RPMI8226 (cell line): ENCODE measurements around the gene TMEM212.

Source experiments
- DNase-seq: peaks from one replicate; pipeline ENCODE4 v3.0.0-alpha.2; 2015

TMEM212 gene

GRCh38 chr3:171842864-171843518, at the start of gene TMEM212:
Gene TMEM212, plus strand, starts transcription at chr3:171843349. Its CDS starts 35 bp downstream, at chr3:171843384.
- DNase-seq, result no peak

- no peak for DNase-seq
Measured at GRCh38 chr3:171796625-171797264, 46.4 kb upstream of the TMEM212 start.

GRCh38 chr3:171797265-171797679, 45.9 kb upstream of the TMEM212 start:
- DNase-seq, result no peak

- no peak for DNase-seq
Measured at GRCh38 chr3:171797873-171798272, 45.3 kb upstream of the TMEM212 start.

GRCh38 chr3:171799501-171799900, 43.6 kb upstream of the TMEM212 start:
- DNase-seq, result no peak

GRCh38 chr3:171801738-171802589, 41.2 kb upstream of the TMEM212 start:
- no peak for DNase-seq

GRCh38 chr3:171802590-171802956, 40.6 kb upstream of the TMEM212 start:
- no peak for DNase-seq

- no peak for DNase-seq
Measured at GRCh38 chr3:171803044-171803443, 40.1 kb upstream of the TMEM212 start.

- no peak for DNase-seq
Measured at GRCh38 chr3:171804618-171805389, 38.3 kb upstream of the TMEM212 start.

- no peak for DNase-seq
Measured at GRCh38 chr3:171805687-171806086, 37.5 kb upstream of the TMEM212 start.

GRCh38 chr3:171806200-171807128, 36.7 kb upstream of the TMEM212 start:
- no peak for DNase-seq

GRCh38 chr3:171807129-171807675, 35.9 kb upstream of the TMEM212 start:
- DNase-seq, result no peak

- no peak for DNase-seq
Measured at GRCh38 chr3:171807806-171808205, 35.3 kb upstream of the TMEM212 start.

GRCh38 chr3:171809611-171809860, 33.6 kb upstream of the TMEM212 start:
- DNase-seq, result no peak

- DNase-seq, result peak; percentile 48
Measured at GRCh38 chr3:171809861-171810628, 33.1 kb upstream of the TMEM212 start, which contains the start of gene PLD1. Gene PLD1, minus strand, starts transcription at chr3:171810483. Its CDS starts 72,432 bp downstream, at chr3:171738051.

GRCh38 chr3:171810629-171811294, 32.4 kb upstream of the TMEM212 start:
- DNase-seq, result no peak

GRCh38 chr3:171811295-171811912, 31.7 kb upstream of the TMEM212 start:
- no peak for DNase-seq

- DNase-seq, result no peak
Measured at GRCh38 chr3:171811913-171812335, 31.2 kb upstream of the TMEM212 start.

GRCh38 chr3:171812811-171813210, 30.3 kb upstream of the TMEM212 start:
- DNase-seq, result no peak
